ENCODE measurements around the gene SSTR5. TPM values are rescaled to one million over a fixed set of nuclear protein-coding genes. Genes with fewer than 3 reads are reported as not detected.

Gene SSTR5
- total RNA-seq, 4 donors from 2014 or later: not detected

- H3K4me3 ChIP-seq: no peak overlapping the region
- H3K4me1 ChIP-seq: peaks cover 0 to 38% (median 12%) of the 10 kb centered on the region in 4 donors
- no peak overlapping the region for H3K27ac ChIP-seq
- H3K36me3 ChIP-seq: no peaks in the 10 kb centered on the region
- H3K9me3 ChIP-seq: peaks cover 0 to 7% (median 0%) of the 10 kb centered on the region in 4 donors
- peaks cover 0 to 26% of the 10 kb centered on the region in 2 donors for H3K27me3 ChIP-seq
- 90 to 96% methylated on average over 14 to 15 of the region's 17 CpGs for WGBS, 2 donors
- TF ChIP-seq EP300 (IDR thresholded peaks at IDR 0.05) (no peak), POLR2A (IDR thresholded peaks at IDR 0.05) (no peak)
- TF ChIP-seq, protein P1, sequence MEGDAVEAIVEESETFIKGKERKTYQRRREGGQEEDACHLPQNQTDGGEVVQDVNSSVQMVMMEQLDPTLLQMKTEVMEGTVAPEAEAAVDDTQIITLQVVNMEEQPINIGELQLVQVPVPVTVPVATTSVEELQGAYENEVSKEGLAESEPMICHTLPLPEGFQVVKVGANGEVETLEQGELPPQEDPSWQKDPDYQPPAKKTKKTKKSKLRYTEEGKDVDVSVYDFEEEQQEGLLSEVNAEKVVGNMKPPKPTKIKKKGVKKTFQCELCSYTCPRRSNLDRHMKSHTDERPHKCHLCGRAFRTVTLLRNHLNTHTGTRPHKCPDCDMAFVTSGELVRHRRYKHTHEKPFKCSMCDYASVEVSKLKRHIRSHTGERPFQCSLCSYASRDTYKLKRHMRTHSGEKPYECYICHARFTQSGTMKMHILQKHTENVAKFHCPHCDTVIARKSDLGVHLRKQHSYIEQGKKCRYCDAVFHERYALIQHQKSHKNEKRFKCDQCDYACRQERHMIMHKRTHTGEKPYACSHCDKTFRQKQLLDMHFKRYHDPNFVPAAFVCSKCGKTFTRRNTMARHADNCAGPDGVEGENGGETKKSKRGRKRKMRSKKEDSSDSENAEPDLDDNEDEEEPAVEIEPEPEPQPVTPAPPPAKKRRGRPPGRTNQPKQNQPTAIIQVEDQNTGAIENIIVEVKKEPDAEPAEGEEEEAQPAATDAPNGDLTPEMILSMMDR (IDR thresholded peaks at IDR 0.05): no peak
- DNase-seq (ENCODE audit: low spot score in 2 of 2): no peak
These were observed 21.1 kb upstream of the SSTR5 start for GRCh38 chr16:1051446-1051845.

GRCh38 chr16:1052721-1053120 lies 19.8 kb upstream of the SSTR5 start:
- Histone ChIP-seq H3K4me3 (no peak overlapping the region), H3K27ac (no peak overlapping the region), H3K36me3 (no peaks in the 10 kb centered on the region), H3K27me3 (peaks cover 0 to 27% of the 10 kb centered on the region in 2 donors), H3K9me3 (peaks cover 0 to 20% (median 1%) of the 10 kb centered on the region in 4 donors), H3K4me1 (peaks cover 0 to 27% (median 10%) of the 10 kb centered on the region in 4 donors)
- no peak for DNase-seq (ENCODE audit: low spot score in 2 of 2)
- TF ChIP-seq, protein P1 (IDR thresholded peaks at IDR 0.05): no peak
- TF ChIP-seq POLR2A (IDR thresholded peaks at IDR 0.05) (no peak), EP300 (IDR thresholded peaks at IDR 0.05) (no peak)
- 77 to 83% methylated on average over 9 of the region's 9 CpGs for WGBS, 2 donors

DNA sequence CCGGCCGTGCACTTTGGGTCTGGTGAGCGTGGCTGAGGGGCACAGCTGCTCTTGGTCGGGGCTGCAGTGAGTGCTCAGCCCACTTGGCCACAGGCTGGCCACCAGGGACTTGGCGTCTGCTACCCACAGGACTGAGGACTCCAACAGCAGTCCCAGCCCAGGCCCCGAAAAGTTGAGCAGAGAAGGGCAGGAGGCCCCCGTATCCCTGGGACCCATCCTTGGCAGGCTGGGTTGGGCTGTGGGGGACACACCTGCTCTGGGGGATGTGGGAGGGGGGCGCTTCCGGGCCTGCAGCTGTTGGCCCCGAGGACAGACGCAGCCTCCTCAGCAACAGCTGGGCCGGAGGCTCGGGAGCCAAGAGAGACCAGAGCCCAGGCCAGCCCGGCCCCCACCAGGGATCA lies 19.4 kb upstream of the SSTR5 start:
- H3K27me3 ChIP-seq: peaks cover 0 to 27% of the 10 kb centered on the region in 2 donors

GRCh38 chr16:1053700-1054368 lies 18.7 kb upstream of the SSTR5 start:
- Histone ChIP-seq H3K27ac (peak overlapping the region in 1 of 4 donors; percentile 16), H3K4me3 (no peak overlapping the region), H3K4me1 (peaks cover 0 to 20% (median 2%) of the 10 kb centered on the region in 4 donors), H3K27me3 (peaks cover 0 to 28% of the 10 kb centered on the region in 2 donors), H3K9me3 (peaks cover 0 to 26% (median 1%) of the 10 kb centered on the region in 4 donors), H3K36me3 (no peaks in the 10 kb centered on the region)
- TF ChIP-seq EP300 (IDR thresholded peaks at IDR 0.05): no peak
- TF ChIP-seq POLR2A (IDR thresholded peaks at IDR 0.05): no peak
- TF ChIP-seq, protein P1 (IDR thresholded peaks at IDR 0.05): no peak
- WGBS, 2 donors: 88 to 90% methylated on average over 6 to 19 of the region's 21 CpGs
- no peak for DNase-seq (ENCODE audit: low spot score in 2 of 2)

More for the DNA sequence above, 19.4 kb upstream of the SSTR5 start:
- Histone ChIP-seq H3K9me3 (peaks cover 0 to 21% (median 1%) of the 10 kb centered on the region in 4 donors), H3K4me3 (no peak overlapping the region), H3K27ac (no peak overlapping the region), H3K36me3 (no peaks in the 10 kb centered on the region), H3K4me1 (peaks cover 0 to 27% (median 7%) of the 10 kb centered on the region in 4 donors)
- DNase-seq (ENCODE audit: low spot score in 2 of 2): no peak
- TF ChIP-seq, protein P1 (IDR thresholded peaks at IDR 0.05): no peak
- no peak for TF ChIP-seq POLR2A (IDR thresholded peaks at IDR 0.05)
- WGBS, 2 donors: 54 to 76% methylated on average over 5 of the region's 14 CpGs
